HS-27A (cell line): ENCODE data around the gene TREM2.
"Not testable (repeated sequence)": the region's sequence is repeated elsewhere in the genome, so short reads cannot be mapped to it uniquely, and the experiment has no call there.

Source experiments
- DNase-seq: peaks from one replicate; pipeline ENCODE4 v3.0.0-alpha.2; 2012; ENCODE audit warnings: low read depth, missing footprints

The TREM2 gene

DNA sequence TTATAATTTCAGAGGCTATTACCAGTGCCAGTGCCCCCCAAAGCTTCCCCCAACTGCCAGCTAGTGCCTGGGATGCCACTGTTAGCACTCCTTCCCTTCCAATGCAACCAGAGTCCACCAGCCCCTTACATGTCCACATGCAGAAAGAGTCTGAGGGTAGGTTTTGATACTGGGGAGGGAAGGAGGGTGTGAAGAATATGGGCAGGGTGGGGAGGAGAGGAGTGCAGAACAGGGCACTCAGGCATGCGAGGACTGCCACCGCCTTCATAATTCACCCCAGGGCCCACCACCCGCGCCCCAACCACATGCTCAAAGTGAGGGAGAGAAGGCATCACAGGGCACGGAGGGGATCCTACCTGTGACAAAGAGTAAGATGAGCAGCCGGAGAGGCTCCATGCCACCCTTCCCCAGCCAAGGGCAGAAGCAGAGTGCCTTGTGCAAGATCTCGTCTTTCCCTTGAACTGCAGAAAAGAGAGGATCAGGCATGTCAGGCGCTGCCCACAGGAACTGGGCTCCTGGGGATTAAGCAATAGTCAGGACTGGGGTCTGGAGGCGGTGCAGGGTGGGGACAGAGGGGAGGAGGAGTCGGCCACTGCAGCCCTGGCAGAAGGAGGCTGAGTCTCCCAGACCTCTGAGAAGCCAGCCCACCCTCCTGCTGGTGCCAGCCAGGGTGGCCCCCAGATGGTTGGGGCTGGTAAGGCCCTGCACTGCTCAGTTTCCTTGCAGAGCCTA, at the start of gene TREM2:
Gene TREM2 (minus strand): TSS at position 430 of the 732 bp plus-strand sequence. CDS start 34 bp downstream, at position 396.
- DNase-seq: no peak

GRCh38 chr6:41209547-41210320, 46.8 kb upstream of the TREM2 start:
- no peak for DNase-seq

DNA sequence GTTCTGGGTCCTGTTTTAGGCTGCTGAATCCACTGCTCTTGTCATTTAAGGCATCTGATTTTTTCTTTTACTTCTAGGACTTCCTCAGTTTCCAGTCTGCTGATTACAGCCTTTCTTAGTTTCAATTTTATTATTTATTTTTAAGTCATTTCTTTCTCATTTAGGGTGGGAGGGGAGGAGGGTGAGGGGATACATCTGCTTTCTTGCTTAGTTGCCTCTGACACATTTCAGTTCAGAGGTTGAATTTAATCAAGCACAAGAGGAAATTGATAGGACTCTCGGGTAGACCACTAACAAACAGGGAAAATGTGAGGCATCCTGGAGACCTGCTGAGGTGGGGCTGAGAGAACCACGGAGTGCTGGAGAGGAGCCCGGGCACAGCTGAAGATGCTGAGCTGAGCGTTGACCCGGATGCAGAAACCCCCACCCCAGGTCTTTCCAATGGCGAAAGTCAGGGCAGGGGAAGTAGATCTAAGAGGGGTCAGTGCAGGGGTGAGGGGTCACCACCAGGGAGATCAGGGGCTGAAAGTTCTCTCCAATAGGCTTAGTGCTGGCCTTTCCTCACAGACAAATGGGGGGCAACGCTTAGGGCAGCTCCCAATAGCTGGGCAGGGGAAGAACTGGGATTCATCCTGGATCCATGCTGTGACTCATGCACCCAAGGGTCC, 45.7 kb upstream of the TREM2 start:
- DNase-seq: no peak

DNA sequence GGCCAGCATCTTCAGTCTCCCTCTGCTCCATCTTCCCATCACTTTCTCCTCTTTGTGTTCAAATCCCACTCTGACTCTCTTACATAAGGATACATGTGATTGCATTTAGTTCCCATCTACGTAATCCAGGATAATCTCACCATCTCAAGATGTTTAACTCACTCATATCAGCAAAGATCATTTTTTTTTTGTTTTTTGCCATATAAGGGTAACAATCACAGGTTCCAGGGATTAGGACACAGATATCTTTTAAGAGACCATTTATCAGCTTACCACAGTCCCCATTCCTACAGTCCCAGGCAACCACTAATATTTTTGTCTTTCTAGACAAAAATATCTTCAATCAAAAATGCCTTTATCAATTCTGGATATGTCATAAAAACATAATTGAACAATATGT, 41.2 kb upstream of the TREM2 start:
- no peak for DNase-seq

DNA sequence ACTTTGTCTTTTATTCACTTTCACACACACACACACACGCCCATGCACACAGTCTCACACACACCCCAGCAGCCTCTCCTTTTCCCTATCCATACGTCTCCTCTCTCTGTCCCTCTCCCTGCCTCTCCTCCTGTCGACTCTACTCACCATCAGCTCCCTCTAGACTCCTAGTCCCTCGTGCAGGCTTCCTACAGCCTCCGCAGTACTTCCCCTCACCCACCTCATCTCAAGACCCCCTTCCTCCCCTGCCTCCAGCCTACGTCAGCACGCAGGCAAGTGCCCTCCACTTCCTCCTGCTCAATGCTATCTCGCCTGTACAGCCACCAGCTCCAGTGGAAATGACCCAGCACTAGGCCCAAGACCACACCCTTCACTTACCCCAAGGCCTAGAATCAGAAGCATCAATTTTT, 38.9 kb upstream of the TREM2 start:
- no peak for DNase-seq

GRCh38 chr6:41200901-41201763, 38.2 kb upstream of the TREM2 start, which contains the start of gene TREML2:
TREML2 (minus strand) TSS chr6:41201149; CDS start chr6:41201008, 141 bp downstream.
- DNase-seq: no peak

GRCh38 chr6:41200296-41200900, 37.5 kb upstream of the TREM2 start:
- no peak for DNase-seq

DNA sequence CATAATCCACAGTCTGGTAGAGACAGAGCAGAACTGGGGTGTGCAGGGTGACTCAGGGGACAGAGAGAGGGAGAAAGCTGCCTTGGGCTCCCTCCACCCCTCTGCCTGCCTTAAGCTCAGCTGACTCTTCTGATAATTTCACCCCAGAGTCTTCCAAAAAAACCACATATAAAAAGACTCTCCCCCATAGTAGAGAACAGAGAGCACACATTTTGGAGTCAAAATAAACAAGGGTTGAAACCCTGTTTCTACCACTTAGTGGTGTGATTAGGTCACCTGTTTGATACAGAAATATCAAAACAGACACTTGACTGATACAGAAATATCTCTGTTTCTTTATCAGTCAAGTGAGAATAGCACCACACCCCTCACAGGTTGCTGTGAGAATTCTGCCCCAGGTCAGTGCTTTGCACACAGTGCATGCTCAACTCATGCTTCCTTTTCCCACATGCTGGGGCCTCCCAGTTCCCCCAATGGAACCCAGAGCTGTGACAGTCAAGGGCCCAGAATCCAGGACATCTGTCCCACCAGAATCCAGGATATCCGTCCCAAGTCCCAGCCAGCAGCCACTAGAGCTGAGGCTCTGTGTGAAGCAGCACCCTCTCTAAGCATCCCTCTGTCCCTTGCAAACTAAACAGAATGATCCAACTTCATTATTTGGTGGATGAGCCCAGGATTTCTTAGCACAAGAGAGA, 36.8 kb upstream of the TREM2 start:
- no peak for DNase-seq

GRCh38 chr6:41197234-41197633, 34.3 kb upstream of the TREM2 start:
- no peak for DNase-seq

- DNase-seq: no peak
Observed at GRCh38 chr6:41194386-41194785, 31.5 kb upstream of the TREM2 start.

DNA sequence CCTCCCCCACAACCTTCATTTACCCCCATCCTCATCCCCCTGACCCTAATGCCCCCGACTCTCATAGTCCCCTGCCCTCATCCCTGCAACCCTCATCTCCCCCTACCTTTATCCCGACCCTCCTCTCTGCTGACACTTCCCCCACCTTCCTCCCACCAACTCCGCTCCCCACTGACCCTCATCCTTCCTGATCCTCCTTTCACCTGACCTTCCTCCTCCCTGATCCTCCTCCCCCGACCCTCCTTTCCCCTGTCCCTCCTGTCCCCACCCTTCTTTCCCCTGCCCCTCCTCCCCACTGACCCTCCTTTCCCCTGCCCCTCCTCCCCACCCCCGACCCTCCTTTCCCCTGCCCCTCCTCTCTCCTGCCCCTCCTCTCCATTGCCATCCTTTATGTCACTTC, 31.0 kb upstream of the TREM2 start:
- DNase-seq: no peak

- no peak for DNase-seq
Observed at GRCh38 chr6:41193171-41193734, 30.3 kb upstream of the TREM2 start.

- DNase-seq: no peak
Observed at GRCh38 chr6:41191569-41191968, 28.7 kb upstream of the TREM2 start.

DNA sequence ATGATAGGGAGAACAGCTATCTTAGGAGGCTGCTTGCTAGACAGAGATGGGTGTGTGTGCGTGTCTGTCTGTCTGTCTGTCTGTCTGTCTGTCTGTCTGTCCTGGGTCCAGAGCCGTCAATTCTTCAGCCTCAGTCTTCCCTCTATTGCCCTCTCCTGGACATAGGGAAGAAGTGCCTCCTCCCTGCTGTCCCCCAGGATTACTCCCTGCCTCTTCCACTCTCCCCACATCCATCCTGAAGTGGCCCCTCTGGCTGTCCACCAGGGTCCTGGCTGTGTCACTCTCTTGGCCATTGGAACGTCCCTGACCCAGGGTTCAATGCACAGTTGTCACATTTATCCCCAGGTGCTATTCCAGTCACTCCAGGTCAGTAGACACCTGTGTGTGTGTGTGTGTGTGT, 27.9 kb upstream of the TREM2 start:
- DNase-seq: no peak

- no peak for DNase-seq
Observed at GRCh38 chr6:41189967-41190366, 27.1 kb upstream of the TREM2 start.

- DNase-seq: not testable (repeated sequence)
Observed at GRCh38 chr6:41189046-41189445, 26.1 kb upstream of the TREM2 start.

DNA sequence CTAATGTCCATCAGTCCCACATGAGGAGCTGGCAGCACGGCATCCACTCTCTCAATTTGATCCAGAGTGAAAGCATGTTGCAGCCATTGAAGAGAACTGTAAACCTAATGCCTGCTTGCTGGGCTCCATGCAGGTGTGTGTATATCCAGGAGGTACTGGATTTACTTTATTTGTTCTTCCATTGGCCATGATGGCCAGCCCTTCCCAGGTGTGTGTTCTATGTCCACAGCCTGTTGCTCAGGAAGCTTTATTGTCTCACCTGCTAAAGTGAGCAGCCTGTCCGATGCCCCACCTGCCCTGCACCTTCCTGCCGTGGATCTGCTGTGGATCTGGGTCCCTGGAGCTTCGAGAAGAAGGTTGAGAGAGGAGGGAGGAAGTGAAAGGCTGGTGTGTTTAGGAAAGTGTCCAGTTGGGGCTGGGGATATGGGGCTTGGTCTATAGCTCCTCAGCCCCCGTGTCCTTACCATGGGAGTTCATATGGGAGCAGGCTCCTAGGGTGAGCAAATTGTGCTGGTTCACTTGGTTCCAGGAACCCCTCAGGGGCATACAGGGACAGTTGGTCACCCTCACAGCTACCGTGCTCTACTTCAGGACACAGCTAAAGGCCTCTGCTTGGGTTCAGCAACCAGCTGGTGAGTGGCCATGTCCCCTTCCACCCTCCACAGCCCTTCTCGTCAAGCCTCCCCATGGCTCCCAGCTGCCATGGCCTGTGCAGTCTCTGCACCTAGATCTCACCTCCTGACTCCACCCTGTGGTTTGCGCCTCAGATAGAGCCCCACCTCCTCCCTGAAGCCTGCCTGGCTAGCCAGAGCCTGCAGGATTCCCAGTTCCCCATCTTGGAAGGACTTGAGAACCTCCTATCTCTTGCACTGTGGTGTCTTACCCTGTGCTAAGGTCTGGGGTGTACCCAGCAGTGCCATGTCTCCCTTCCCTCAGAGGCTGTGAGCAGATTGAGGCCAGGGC, 25.3 kb upstream of the TREM2 start:
- DNase-seq: no peak

DNA sequence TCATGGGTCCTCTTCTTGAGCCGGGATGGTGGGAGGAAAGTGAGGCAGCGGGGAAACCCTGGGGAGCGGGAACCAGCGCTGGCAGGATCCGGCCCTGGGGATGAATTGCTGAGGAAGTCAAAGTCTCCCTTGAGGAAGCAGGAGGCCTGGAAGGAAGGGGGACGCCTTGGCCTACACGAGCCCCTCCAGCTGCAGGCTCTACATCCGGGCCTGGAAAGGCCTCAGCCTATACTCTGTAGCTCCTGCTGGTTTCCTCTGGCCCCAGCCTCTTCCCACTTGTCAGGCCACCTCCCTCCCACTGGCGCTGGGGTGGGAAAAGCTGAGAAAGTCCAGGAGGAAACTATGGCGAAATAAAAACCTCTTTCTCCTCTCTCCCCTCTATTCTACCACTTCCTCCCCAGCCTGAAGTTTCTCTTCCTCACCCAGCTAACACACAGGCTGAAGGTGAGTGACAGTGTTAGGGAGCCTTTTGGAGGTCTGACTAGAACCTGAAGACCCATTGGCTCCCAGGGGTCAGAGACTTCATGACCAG, 23.2 kb upstream of the TREM2 start:
- DNase-seq: no peak

GRCh38 chr6:41184761-41185160, 21.8 kb upstream of the TREM2 start:
- DNase-seq: no peak
